Measurements from ENCODE around the gene IRGQ. TPM values are rescaled to one million over a fixed set of nuclear protein-coding genes. Genes with fewer than 3 reads are reported as not detected.
"Not testable (repeated sequence)": the region's sequence is repeated elsewhere in the genome, so short reads cannot be mapped to it uniquely, and the experiment has no call there.

The IRGQ gene
- total and polyA plus RNA-seq, 4 donors: 4.3 to 25.5 (median 13.8) TPM

DNA sequence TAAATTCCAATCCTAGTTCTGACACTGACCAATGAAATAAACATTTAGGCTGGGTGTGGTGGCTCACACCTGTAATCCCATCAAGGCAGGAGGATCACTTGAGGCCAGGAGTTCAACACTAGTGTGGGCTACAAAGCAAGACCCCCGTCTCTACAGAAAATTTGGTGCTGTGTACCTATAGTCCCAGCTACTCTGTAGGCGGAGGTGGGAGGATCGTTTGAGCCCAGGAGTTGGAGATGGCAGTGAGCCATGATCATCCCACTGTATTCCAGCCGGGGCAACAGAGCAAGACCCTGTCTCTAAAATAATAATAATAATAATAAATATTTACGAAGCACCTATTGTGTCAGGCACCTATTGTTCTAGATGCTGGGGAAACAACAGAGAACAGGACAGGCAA is 6.7 kb downstream of the IRGQ start:
- DNase-seq (no peak), ATAC-seq (ENCODE audit: low FRiP score) (no peak)
- Histone ChIP-seq H3K27me3 (ENCODE audit: control insufficient read depth in 1 of 2, insufficient read depth in 2 of 2, low read length in 1 of 2) (no peaks in the 10 kb centered on the region), H3K9me3 (ENCODE audit: control insufficient read depth, low read length) (no peaks in the 10 kb centered on the region), H3K4me1 (ENCODE audit: control insufficient read depth in 1 of 2, insufficient read depth in 2 of 2, low read length in 2 of 2) (no peaks in the 10 kb centered on the region), H3K4me3 (ENCODE audit: low read length in 2 of 2) (no peak overlapping the region), H3K27ac (ENCODE audit: low read depth in 1 of 2, low read length in 2 of 2) (no peak overlapping the region), H3K36me3 (ENCODE audit: control insufficient read depth in 1 of 2, insufficient read depth in 2 of 2, low read length in 1 of 2) (peaks cover 0 to 5% of the 10 kb centered on the region in 2 donors)
- 80 to 82% methylated on average over 5 of the region's 5 CpGs for WGBS, 2 donors
- intact Hi-C loops (cut with DNase I): no loop called here

DNA sequence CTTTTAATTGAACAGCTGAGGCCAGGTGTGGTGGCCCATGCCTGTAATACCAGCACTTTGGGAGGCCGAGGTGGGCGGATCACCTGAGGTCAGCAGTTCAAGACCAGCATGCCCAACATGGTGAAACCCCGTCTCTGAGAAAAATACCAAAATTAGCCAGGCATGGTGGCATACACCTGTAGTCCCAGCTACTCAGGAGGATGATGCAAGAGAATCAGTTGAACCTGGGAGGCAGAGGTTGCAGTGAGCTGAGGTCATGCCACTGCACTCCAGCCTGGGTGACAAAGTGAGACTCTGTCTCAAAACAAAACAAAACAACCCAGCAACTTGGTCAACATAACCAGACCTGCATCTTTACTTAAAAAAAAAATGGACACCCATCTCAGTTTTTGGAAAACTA is 8.9 kb downstream of the IRGQ start:
- H3K4me1 ChIP-seq (ENCODE audit: control insufficient read depth in 1 of 2, insufficient read depth in 2 of 2, low read length in 2 of 2); ATAC-seq (ENCODE audit: low FRiP score); DNase-seq; H3K36me3 ChIP-seq (ENCODE audit: control insufficient read depth in 1 of 2, insufficient read depth in 2 of 2, low read length in 1 of 2); H3K27me3 ChIP-seq (ENCODE audit: control insufficient read depth in 1 of 2, insufficient read depth in 2 of 2, low read length in 1 of 2); H3K27ac ChIP-seq (ENCODE audit: low read depth in 1 of 2, low read length in 2 of 2); intact Hi-C loops (cut with DNase I); H3K9me3 ChIP-seq (ENCODE audit: control insufficient read depth, low read length); H3K4me3 ChIP-seq (ENCODE audit: low read length in 2 of 2): not testable (repeated sequence)
- 92 to 100% methylated on average over 3 of the region's 3 CpGs for WGBS, 2 donors

DNA sequence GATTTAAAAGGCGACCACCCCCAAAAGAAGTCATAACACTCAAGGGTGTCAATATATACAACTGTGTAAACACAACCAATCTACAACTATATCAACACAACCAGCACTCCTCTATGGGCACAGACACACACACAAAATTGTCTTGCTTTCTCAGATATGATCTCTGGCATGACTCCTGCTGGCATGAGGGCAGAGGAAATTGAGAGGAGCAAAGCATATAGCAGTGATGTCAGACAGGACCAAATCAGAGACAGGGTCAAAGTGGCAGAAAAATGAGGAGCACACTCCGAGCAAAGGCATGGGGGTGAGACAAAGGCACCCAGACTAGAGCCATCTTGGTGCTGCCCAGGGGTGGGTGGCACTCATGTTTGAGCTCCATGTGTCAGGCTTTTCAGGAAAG is 9.6 kb downstream of the IRGQ start:
- no peaks in the 10 kb centered on the region for H3K4me1 ChIP-seq (ENCODE audit: control insufficient read depth in 1 of 2, insufficient read depth in 2 of 2, low read length in 2 of 2)
- no peaks in the 10 kb centered on the region for H3K36me3 ChIP-seq (ENCODE audit: control insufficient read depth in 1 of 2, insufficient read depth in 2 of 2, low read length in 1 of 2)
- WGBS, 2 donors: 64 to 84% methylated on average over 2 of the region's 2 CpGs
- H3K4me3 ChIP-seq (ENCODE audit: low read length in 2 of 2): no peak overlapping the region
- ATAC-seq (ENCODE audit: low FRiP score) (no peak), DNase-seq (no peak)
- no peak overlapping the region for H3K27ac ChIP-seq (ENCODE audit: low read depth in 1 of 2, low read length in 2 of 2)
- no peaks in the 10 kb centered on the region for H3K27me3 ChIP-seq (ENCODE audit: control insufficient read depth in 1 of 2, insufficient read depth in 2 of 2, low read length in 1 of 2)
- H3K9me3 ChIP-seq (ENCODE audit: control insufficient read depth, low read length): no peaks in the 10 kb centered on the region
- intact Hi-C loops (cut with DNase I): no loop called here

DNA sequence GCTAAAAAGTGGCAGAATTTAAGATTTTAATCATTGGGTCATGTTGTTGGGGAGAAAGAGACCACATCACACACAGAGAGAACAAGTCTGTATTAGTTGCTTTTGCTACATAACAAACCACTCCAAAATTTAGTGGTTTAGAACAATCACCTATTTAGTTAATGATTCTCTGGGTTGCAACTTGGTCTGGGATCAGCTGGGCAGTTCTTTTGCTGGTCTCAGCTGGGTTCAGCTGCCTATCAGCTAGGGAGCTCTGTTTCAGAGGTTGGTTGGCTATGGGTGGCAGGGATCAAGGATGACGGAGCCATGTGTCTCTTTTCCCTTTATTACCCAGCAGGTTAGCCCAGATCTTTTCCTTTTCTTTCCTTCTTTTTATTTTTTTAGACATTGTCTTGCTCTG is 11.4 kb downstream of the IRGQ start:
- intact Hi-C loops (cut with DNase I): no loop called here
- Histone ChIP-seq H3K36me3 (ENCODE audit: control insufficient read depth in 1 of 2, insufficient read depth in 2 of 2, low read length in 1 of 2) (no peaks in the 10 kb centered on the region), H3K27me3 (ENCODE audit: control insufficient read depth in 1 of 2, insufficient read depth in 2 of 2, low read length in 1 of 2) (no peaks in the 10 kb centered on the region), H3K9me3 (ENCODE audit: control insufficient read depth, low read length) (no peaks in the 10 kb centered on the region), H3K27ac (ENCODE audit: low read depth in 1 of 2, low read length in 2 of 2) (no peak overlapping the region), H3K4me3 (ENCODE audit: low read length in 2 of 2) (no peak overlapping the region), H3K4me1 (ENCODE audit: control insufficient read depth in 1 of 2, insufficient read depth in 2 of 2, low read length in 2 of 2) (no peaks in the 10 kb centered on the region)
- 95 to 96% methylated on average over 1 of the region's 1 CpG for WGBS, 2 donors
- DNase-seq (no peak), ATAC-seq (ENCODE audit: low FRiP score) (no peak)

DNA sequence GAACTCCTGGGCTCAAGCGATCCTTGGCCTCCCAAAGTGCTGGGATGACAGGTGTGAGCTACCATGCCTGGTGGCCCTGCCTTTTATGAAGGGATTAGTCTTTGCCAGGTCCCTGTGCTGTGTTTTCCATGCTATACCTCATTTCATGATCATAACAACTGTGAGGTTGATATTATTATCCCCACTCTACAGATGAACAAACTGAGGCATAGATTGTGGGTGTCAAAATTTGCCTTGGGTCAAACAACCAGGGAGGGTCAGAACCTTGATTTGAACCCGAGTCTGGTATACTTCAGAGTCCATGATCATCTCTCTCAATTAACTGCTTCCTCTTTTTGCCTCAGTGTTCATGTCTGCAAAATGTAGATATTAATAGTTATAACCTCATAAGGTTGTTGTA is 13.4 kb downstream of the IRGQ start:
- Histone ChIP-seq H3K4me3 (ENCODE audit: low read length in 2 of 2) (no peak overlapping the region), H3K27me3 (ENCODE audit: control insufficient read depth in 1 of 2, insufficient read depth in 2 of 2, low read length in 1 of 2) (no peaks in the 10 kb centered on the region), H3K9me3 (ENCODE audit: control insufficient read depth, low read length) (no peaks in the 10 kb centered on the region), H3K4me1 (ENCODE audit: control insufficient read depth in 1 of 2, insufficient read depth in 2 of 2, low read length in 2 of 2) (no peaks in the 10 kb centered on the region), H3K27ac (ENCODE audit: low read depth in 1 of 2, low read length in 2 of 2) (no peak overlapping the region), H3K36me3 (ENCODE audit: control insufficient read depth in 1 of 2, insufficient read depth in 2 of 2, low read length in 1 of 2) (no peaks in the 10 kb centered on the region)
- intact Hi-C loops (cut with DNase I): no loop called here
- ATAC-seq (ENCODE audit: low FRiP score) (no peak), DNase-seq (no peak)
- WGBS, 2 donors: 92% methylated on average over 2 of the region's 2 CpGs

DNA sequence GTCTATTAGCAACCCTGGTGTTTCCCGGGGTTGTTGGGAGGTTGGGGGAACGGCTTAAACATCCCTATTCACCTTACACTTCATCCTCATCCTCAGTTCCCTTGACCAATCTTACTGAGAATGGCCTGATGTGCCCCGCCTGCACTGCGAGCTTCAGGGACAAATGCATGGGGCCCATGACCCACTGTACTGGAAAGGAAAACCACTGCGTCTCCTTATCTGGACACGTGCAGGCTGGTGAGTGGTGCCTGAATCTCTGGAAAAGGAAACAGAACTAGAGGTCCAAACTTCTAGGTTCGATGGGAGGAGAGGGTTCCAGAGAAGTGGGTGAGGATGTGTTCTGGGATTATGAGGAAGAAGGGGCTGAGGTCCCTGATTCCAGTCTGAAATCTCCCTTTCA is 14.5 kb downstream of the IRGQ start:
- no peaks in the 10 kb centered on the region for H3K9me3 ChIP-seq (ENCODE audit: control insufficient read depth, low read length)
- no peak overlapping the region for H3K4me3 ChIP-seq (ENCODE audit: low read length in 2 of 2)
- H3K27me3 ChIP-seq (ENCODE audit: control insufficient read depth in 1 of 2, insufficient read depth in 2 of 2, low read length in 1 of 2): no peaks in the 10 kb centered on the region
- 52 to 54% methylated on average over 7 of the region's 7 CpGs for WGBS, 2 donors
- H3K27ac ChIP-seq (ENCODE audit: low read depth in 1 of 2, low read length in 2 of 2): no peak overlapping the region
- no peaks in the 10 kb centered on the region for H3K4me1 ChIP-seq (ENCODE audit: control insufficient read depth in 1 of 2, insufficient read depth in 2 of 2, low read length in 2 of 2)
- intact Hi-C loops (cut with DNase I): no loop called here
- ATAC-seq (ENCODE audit: low FRiP score) (no peak), DNase-seq (no peak)
- H3K36me3 ChIP-seq (ENCODE audit: control insufficient read depth in 1 of 2, insufficient read depth in 2 of 2, low read length in 1 of 2): no peaks in the 10 kb centered on the region

DNA sequence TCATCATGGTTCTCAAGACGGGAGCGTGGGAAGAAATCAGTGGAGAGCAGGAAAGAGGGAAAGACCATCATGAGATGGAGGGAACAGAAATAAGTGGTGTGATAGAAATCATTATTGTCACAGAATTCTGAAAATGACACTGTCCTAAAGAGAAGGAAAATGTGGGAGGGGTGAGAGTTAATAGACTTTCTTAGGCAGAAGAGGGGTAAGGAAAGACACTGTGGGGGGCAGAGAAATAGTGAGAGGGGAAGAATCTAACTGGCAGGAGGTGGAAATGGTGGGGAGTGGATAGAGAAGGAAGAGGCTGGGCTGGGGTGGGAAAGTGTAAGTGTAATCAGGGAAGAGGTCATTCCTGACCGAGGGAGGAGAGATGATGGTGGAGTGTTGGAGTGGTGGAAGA is 17.1 kb downstream of the IRGQ start:
- Histone ChIP-seq H3K9me3 (ENCODE audit: control insufficient read depth, low read length) (no peaks in the 10 kb centered on the region), H3K27ac (ENCODE audit: low read depth in 1 of 2, low read length in 2 of 2) (no peak overlapping the region), H3K36me3 (ENCODE audit: control insufficient read depth in 1 of 2, insufficient read depth in 2 of 2, low read length in 1 of 2) (no peaks in the 10 kb centered on the region), H3K4me1 (ENCODE audit: control insufficient read depth in 1 of 2, insufficient read depth in 2 of 2, low read length in 2 of 2) (no peaks in the 10 kb centered on the region), H3K27me3 (ENCODE audit: control insufficient read depth in 1 of 2, insufficient read depth in 2 of 2, low read length in 1 of 2) (no peaks in the 10 kb centered on the region), H3K4me3 (ENCODE audit: low read length in 2 of 2) (no peak overlapping the region)
- no peak for ATAC-seq (ENCODE audit: low FRiP score)
- 69 to 86% methylated on average over 3 of the region's 3 CpGs for WGBS, 2 donors
- intact Hi-C loops (cut with DNase I): no loop called here
- no peak for DNase-seq

DNA sequence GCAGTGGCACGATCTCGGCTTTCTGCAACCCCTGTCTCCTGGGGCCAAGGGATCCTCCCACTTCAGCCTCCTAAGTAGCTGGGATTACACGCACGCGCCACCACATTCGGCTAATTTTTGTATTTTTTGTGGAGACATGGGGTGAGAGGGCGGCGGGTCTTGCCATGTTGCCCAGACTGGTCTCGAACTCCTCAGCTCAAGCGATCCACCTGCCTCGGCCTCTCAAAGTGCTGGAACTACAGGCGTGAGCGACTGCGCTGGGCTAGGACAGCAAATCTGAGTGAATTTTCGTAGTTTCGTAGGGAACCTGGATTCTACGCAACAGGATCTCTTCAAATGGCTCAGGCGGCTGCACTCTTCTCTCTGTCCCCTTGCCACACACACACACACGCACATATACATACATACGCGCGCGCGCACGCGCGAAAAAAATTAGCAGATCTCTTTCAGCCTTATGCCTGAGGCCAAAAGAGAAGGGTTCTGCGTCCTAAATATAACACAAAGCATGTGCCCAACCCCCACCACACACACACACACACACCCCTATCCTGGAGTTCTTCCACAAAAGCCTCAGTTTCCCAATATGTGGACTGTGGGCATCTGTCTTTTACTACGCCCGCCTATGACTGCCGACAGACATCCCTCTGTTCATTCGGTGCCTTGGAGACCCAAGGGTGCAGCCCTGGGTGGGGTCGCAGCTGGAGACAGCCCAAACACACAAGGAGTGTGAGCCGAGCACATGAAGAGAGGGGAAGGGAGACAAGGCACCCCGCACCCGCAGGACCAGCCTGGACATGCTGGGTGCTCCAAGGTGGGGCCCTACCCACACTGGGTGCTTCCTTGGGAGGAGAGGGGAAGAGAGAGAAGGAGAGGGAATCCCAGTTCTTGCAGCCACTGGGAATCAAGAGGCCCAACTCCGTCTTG is 19.7 kb downstream of the IRGQ start:
- H3K27ac ChIP-seq (ENCODE audit: low read depth in 1 of 2, low read length in 2 of 2): no peak overlapping the region
- H3K36me3 ChIP-seq (ENCODE audit: control insufficient read depth in 1 of 2, insufficient read depth in 2 of 2, low read length in 1 of 2): no peaks in the 10 kb centered on the region
- WGBS, 2 donors: 66 to 69% methylated on average over 37 of the region's 37 CpGs
- ATAC-seq (ENCODE audit: low FRiP score): no peak
- DNase-seq: no peak
- no peaks in the 10 kb centered on the region for H3K27me3 ChIP-seq (ENCODE audit: control insufficient read depth in 1 of 2, insufficient read depth in 2 of 2, low read length in 1 of 2)
- H3K4me1 ChIP-seq (ENCODE audit: control insufficient read depth in 1 of 2, insufficient read depth in 2 of 2, low read length in 2 of 2): no peaks in the 10 kb centered on the region
- no peaks in the 10 kb centered on the region for H3K9me3 ChIP-seq (ENCODE audit: control insufficient read depth, low read length)
- intact Hi-C loops (cut with DNase I): loop anchor here (1.0 kb wide), 1 partner anchor 20 kb away; the partner anchor contains the start of genes IRGQ (in 2 of the 2) and ZNF576 (in 2 of the 2)
- no peak overlapping the region for H3K4me3 ChIP-seq (ENCODE audit: low read length in 2 of 2)

Data from aorta (tissue), 5 donors.